Naive B cell (primary cell): ENCODE results near the gene RNF217. TPM values are rescaled to one million over a fixed set of nuclear protein-coding genes. Genes with fewer than 3 reads are reported as not detected.

ENCODE experiments used
- ATAC-seq, 2 donors: fragments of 150-1000 bp; cut with Tn5 transposase; 2 replicates each; pipeline ENCODE4 v1.10.0; 2021; ENCODE audit warnings: low read depth in 2 of 2, mild to moderate bottlenecking in 2 of 2, moderate library complexity in 2 of 2
- DNase-seq: peaks from one replicate; pipeline ENCODE4 v3.0.0; 2022
- H3K27ac Mint-ChIP-seq, 6 donors: one replicate each; pipeline ENCODE4 v1.8.0; 2020 to 2022; ENCODE audit warnings: mild to moderate bottlenecking in 6 of 6, mixed read lengths in 6 of 6, moderate library complexity in 5 of 6, inconsistent platforms in 2 of 6
- H3K27me3 Mint-ChIP-seq, 3 donors: one replicate each; pipeline ENCODE4 v1.8.0; 2021 to 2022; ENCODE audit warnings: mixed read lengths in 3 of 3, mild to moderate bottlenecking in 1 of 3
- H3K36me3 Mint-ChIP-seq, 2 donors: one replicate each; pipeline ENCODE4 v1.8.0; 2020 to 2022; ENCODE audit warnings: mixed read lengths in 2 of 2, inconsistent platforms in 1 of 2, mild to moderate bottlenecking in 1 of 2
- H3K4me1 Mint-ChIP-seq, 3 donors: one replicate each; pipeline ENCODE4 v1.8.0; 2020 to 2022; ENCODE audit warnings: mixed read lengths in 3 of 3, inconsistent platforms in 1 of 3, mild to moderate bottlenecking in 1 of 3, moderate library complexity in 1 of 3
- H3K4me3 Mint-ChIP-seq, 8 donors: one replicate each; pipeline ENCODE4 v1.8.0; 2020 to 2022; ENCODE audit warnings: mild to moderate bottlenecking in 8 of 8, mixed read lengths in 8 of 8, moderate library complexity in 8 of 8, inconsistent platforms in 2 of 8
- H3K9me3 Mint-ChIP-seq, 7 donors: one replicate each; pipeline ENCODE4 v1.8.0; 2020 to 2022; ENCODE audit warnings: mixed read lengths in 7 of 7, mild to moderate bottlenecking in 5 of 7, inconsistent platforms in 2 of 7, moderate library complexity in 1 of 7
- polyA plus RNA-seq, 6 donors: library from polyadenylated mRNA; unstranded; fragments of 300-500 nt; fragmentation: Illumina TruSeq; gene quantifications; one replicate each; pipeline ENCODE4 v1.2.3, GENCODE V29; 2021; ENCODE audit warnings: low read depth in 6 of 6

RNF217 gene
- polyA plus RNA-seq, 6 donors from 2014 or later: not detected

DNA sequence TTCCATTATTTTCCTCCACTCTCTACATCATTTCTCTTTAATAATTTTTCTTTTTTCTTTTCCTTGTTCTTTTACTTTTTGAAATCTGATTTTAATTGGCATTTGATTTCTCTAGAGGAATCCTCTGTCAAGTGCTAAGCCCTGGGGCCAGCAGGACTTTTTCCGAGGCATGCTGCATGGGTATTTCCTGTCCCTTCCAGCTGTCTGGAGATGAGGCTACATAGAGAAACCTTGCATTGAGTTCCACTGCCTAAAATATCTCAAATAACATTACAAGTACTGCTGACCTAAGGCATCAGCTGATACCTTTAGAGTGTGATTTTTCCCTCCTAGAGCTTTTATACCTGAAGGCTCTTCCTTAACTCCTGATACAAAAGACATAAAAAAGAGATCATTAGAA lies 6.2 kb downstream of the RNF217 start:
- peaks cover 13 to 19% (median 13%) of the 10 kb centered on the region in 3 donors for H3K27me3 Mint-ChIP-seq
- no peak overlapping the region for H3K4me3 Mint-ChIP-seq
- peaks cover 1 to 3% (median 3%) of the 10 kb centered on the region in 3 donors for H3K4me1 Mint-ChIP-seq
- H3K27ac Mint-ChIP-seq: no peak overlapping the region
- no peaks in the 10 kb centered on the region for H3K9me3 Mint-ChIP-seq
- H3K36me3 Mint-ChIP-seq: peaks cover 0 to 3% of the 10 kb centered on the region in 2 donors
- DNase-seq: no peak
- no peak for ATAC-seq

DNA sequence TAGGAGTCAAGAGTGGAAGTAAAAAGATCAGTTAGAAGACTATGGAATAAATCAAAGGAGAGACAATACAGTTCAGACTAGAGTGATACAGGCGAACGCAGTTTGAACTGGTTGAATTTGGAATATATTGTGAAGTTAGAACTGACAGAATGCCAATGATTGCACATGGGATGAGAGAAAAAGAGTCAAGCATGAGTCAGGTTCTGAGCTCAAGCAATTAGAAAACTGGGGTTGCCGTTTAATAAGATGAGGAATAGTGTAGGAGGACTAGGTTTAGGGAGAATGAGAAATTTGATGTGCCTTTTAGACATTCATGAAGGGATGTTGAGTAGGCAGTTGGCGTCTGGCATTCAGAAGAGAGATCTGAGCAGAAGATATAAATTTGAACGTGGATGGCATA lies 8.0 kb downstream of the RNF217 start:
- DNase-seq (no peak), ATAC-seq (no peak)
- no peaks in the 10 kb centered on the region for H3K4me1 Mint-ChIP-seq
- peaks cover 0 to 6% (median 0%) of the 10 kb centered on the region in 3 donors for H3K27me3 Mint-ChIP-seq
- H3K4me3 Mint-ChIP-seq: no peak overlapping the region
- H3K9me3 Mint-ChIP-seq: no peaks in the 10 kb centered on the region
- H3K27ac Mint-ChIP-seq: no peak overlapping the region
- H3K36me3 Mint-ChIP-seq: no peaks in the 10 kb centered on the region

DNA sequence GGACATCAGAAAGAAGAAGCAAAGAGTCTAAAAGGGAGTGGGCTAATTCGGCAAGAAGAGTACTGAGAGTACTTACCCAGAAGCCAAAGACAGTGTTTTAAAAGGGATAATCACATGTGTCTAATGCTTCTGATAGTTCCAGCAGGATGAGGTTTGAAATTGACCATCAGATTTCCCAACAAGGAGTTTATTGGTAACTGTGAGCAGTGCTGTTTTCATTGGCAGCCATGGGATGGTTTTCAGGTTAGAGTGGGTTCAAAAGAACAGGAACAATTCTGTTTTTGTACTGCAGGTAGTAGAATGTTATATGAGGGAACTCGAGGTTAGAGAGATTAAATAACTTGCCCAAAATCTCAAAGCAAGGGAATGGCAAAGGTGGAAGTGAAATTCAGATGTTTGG lies 8.5 kb downstream of the RNF217 start:
- H3K36me3 Mint-ChIP-seq: no peaks in the 10 kb centered on the region

DNA sequence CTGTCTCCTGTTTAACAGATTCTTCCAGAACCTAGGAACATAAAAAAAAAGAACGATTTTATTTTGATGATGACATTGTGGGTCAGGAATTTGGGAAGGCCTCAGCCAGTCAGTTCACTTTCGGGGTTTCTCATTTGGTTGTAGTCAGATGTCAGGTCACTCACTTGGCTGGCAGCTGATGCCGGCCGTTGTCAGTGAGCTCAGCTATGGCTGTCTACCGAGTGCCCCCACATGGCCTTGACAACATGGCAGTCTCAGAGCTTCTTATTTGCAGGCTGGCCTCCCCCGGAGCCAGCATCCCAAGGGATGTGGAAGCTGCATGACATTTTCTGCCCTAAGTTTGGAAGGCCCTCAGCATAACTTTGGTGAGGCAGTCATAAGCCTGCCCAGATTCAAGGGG lies 11.5 kb downstream of the RNF217 start:
- DNase-seq (no peak), ATAC-seq (no peak)
- Mint-ChIP-seq H3K4me1 (no peaks in the 10 kb centered on the region), H3K4me3 (no peak overlapping the region), H3K9me3 (peaks cover 0 to 10% (median 4%) of the 10 kb centered on the region in 7 donors), H3K27ac (no peak overlapping the region), H3K36me3 (peaks cover 0 to 6% of the 10 kb centered on the region in 2 donors), H3K27me3 (no peaks in the 10 kb centered on the region)

More for the DNA sequence above, 8.5 kb downstream of the RNF217 start:
- no peak for ATAC-seq
- no peak for DNase-seq
- Mint-ChIP-seq H3K4me1 (no peaks in the 10 kb centered on the region), H3K9me3 (no peaks in the 10 kb centered on the region), H3K27me3 (peaks cover 0 to 2% (median 0%) of the 10 kb centered on the region in 3 donors), H3K4me3 (no peak overlapping the region), H3K27ac (no peak overlapping the region)

DNA sequence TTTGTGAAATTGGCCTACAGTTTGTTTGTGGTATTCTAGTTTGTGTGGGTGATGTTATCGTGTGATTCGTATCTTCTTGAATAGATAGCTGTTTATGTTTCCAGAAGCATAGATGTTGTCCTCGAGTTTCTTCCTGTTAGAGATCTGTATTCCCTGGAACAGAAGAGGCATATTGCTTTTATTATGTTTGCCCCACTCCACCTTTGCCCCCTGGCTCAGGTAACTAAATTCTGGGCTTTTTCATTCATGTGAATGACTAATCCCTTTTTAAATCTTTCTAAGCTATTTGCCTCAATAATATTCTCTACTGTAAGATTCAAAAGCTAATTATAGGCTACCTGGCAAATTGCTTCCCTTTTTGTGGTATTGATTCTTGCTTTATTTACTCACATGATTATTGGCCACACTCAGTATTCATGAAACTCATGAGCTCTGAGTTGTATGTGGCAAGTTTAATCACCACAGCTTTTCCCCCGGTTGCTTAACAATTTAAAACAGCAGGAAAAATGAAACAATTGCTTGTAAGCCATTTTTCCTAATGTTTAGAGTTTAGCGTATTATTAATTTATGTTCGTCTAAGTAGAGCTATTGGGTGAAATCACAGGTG lies 12.6 kb downstream of the RNF217 start:
- no peak overlapping the region for H3K4me3 Mint-ChIP-seq
- peaks cover 7 to 17% (median 11%) of the 10 kb centered on the region in 7 donors for H3K9me3 Mint-ChIP-seq
- ATAC-seq (no peak), DNase-seq (no peak)
- H3K4me1 Mint-ChIP-seq: no peaks in the 10 kb centered on the region
- no peak overlapping the region for H3K27ac Mint-ChIP-seq
- H3K36me3 Mint-ChIP-seq: peaks cover 0 to 13% of the 10 kb centered on the region in 2 donors
- no peaks in the 10 kb centered on the region for H3K27me3 Mint-ChIP-seq

DNA sequence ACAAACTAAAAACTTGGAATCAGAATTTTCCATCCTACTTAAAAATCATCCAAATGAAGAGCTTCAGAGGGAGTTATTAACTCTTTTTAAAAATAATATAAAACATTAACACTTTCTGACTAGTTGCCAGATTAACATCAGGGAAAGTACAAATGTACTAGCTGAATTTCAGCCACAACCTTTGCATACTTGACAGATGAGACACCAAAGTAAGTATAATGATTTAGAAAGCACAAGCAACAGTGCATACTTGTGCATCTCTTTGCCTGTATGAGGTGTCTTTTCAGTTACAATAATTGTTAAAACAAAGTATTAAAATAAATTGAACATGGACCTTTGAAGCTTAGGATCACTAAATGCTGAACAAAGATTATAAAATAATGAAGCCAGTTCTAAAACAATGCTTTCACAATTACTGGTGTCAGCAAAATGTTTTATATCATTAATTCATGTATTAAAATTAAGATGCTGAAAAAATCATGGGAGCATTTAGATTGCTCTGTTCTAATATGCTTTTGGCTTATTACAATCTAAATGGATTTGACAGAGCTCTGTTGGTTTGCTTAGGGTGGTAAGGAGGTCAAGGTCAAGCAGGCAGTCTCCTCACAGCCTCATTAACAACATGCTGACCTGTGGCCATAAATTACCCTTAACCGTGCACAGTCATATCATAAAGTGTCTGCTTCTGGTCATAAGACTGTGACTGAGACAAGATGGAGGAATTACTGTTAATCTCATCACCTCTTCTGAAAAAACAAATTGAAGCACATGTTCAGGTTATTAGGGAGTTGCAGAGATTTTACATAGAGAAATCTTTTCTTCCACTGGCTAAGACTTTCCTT lies 15.1 kb downstream of the RNF217 start:
- Mint-ChIP-seq H3K36me3 (peaks cover 0 to 13% of the 10 kb centered on the region in 2 donors), H3K27me3 (no peaks in the 10 kb centered on the region), H3K4me3 (no peak overlapping the region), H3K27ac (no peak overlapping the region), H3K4me1 (no peaks in the 10 kb centered on the region), H3K9me3 (peaks cover 7 to 18% (median 12%) of the 10 kb centered on the region in 7 donors)
- DNase-seq (no peak), ATAC-seq (no peak)

DNA sequence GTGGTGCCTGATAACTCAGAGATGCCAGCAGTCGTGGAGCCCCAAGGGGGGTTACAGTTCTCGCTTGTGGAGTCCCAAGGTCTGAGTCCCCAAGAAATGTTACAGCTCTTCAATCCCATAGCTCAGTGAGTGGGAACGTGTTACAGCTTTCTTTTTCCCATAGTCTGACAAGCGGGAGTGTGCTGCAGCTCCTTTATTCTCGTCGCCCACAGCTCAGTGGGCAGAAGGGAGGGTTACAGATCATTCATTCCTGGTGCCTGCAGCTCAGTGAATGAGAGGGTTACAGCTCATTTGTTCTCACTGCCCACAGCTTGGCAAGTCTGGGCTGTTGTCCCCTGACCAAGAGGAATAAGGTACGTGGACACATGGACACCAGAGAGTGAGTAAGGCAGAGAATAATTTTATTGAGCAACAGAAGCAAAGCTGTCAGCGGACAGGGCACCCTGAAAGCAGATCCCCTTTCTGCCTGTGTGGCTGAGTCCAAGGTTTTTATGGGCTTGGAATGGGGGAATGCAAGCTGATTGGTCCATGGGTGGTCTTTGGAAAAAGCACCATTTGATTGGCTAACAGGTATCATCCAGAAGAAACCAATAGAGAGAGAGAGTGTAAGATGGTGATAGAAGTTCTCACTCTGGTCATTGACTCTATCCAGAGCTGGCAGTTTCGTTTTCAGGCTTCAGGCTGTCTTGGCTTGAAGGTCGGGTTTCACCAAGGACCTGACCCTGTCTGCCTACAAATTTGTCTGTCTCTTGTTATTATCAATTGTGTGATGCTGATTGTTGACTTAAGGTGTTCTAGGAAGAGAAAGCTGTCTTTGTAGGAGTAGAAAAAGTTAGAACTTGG lies 16.4 kb downstream of the RNF217 start:
- H3K9me3 Mint-ChIP-seq: peaks cover 7 to 18% (median 12%) of the 10 kb centered on the region in 7 donors
- peak overlapping the region in 1 of 8 donors; percentile 23 for H3K4me3 Mint-ChIP-seq
- H3K27me3 Mint-ChIP-seq: no peaks in the 10 kb centered on the region
- no peaks in the 10 kb centered on the region for H3K4me1 Mint-ChIP-seq
- DNase-seq (no peak), ATAC-seq (no peak)
- peaks cover 0 to 13% of the 10 kb centered on the region in 2 donors for H3K36me3 Mint-ChIP-seq
- no peak overlapping the region for H3K27ac Mint-ChIP-seq

DNA sequence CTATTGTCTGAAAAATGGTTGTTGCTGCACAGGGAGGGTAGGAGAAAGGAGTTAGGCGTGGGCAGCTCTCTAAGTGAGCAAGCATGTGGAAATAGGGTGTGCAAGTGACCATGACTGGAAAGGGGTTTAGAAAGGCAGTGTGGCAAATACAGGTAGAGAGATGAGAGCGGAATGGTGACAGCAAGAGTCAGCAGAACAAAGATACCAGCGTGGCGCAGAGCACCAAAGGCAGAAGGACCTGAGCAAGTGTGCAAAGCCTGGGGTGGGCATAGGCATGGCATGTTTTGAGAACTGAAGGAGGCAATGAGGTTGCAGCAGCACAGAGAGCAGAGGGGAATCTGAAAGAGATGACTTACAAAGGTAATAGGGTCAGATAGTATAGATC lies 17.0 kb downstream of the RNF217 start:
- ATAC-seq: no peak
- Mint-ChIP-seq H3K27me3 (no peaks in the 10 kb centered on the region), H3K36me3 (peaks cover 0 to 13% of the 10 kb centered on the region in 2 donors), H3K4me1 (no peaks in the 10 kb centered on the region), H3K27ac (no peak overlapping the region), H3K9me3 (peaks cover 7 to 18% (median 12%) of the 10 kb centered on the region in 7 donors), H3K4me3 (no peak overlapping the region)
- no peak for DNase-seq

DNA sequence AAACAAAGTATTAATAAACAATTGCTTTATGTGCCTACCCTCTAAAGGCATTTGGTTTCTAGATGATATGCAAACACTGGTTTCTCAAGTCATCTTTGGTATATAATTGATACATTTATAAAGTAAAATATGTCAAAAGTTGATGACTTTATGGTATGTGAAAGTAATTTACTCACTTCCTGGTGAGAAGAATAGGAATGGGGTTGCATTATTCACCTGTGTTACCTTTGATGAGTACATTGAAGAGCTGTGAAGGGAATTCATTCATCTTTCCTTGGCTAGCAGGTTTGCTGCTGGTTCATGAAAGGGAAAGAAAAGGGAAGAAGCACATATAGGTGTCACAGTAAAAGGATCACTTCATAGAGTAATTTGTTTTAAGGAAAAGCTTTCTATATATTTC lies 20.4 kb downstream of the RNF217 start:
- H3K4me1 Mint-ChIP-seq: no peaks in the 10 kb centered on the region
- peaks cover 0 to 13% of the 10 kb centered on the region in 2 donors for H3K36me3 Mint-ChIP-seq
- no peak for DNase-seq
- ATAC-seq: no peak
- no peak overlapping the region for H3K4me3 Mint-ChIP-seq
- H3K27ac Mint-ChIP-seq: no peak overlapping the region
- H3K9me3 Mint-ChIP-seq: peaks cover 7 to 18% (median 12%) of the 10 kb centered on the region in 7 donors
- no peaks in the 10 kb centered on the region for H3K27me3 Mint-ChIP-seq

DNA sequence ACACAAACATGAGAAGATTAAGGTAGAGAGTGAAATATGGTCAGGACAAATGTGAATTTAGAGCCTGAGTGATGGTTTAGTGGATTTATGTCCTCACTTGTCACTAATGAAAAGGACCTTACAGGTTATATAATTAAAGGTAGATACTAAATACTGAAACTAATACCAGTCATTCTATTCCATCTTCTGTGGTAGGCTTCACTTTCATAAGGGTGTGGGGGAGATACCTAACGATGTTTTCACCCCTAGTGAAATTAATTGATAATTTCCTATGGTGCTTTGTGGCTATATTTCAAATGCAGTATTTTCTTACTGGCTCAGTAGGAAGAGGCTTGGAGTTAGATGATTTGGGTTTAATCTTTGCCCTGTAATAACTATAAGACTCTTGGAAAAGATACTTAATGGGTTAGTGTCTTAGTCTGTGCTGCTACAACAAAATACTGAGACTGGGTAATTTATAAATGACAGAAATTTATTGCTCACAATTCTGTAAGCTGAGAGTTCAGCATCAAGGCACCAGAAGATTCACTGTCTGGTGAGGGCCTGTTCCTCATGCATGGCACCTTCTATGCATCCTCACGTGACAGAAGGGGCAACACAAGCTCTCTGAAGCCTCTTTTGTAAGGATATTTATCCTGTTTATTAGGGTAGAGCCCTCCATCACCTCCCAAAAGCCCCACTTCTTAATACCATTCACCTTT lies 21.3 kb downstream of the RNF217 start:
- Mint-ChIP-seq H3K4me1 (no peaks in the 10 kb centered on the region), H3K4me3 (no peak overlapping the region), H3K36me3 (peaks cover 0 to 9% of the 10 kb centered on the region in 2 donors), H3K9me3 (peaks cover 7 to 15% (median 9%) of the 10 kb centered on the region in 7 donors), H3K27me3 (no peaks in the 10 kb centered on the region), H3K27ac (no peak overlapping the region)
- no peak for ATAC-seq
- no peak for DNase-seq

DNA sequence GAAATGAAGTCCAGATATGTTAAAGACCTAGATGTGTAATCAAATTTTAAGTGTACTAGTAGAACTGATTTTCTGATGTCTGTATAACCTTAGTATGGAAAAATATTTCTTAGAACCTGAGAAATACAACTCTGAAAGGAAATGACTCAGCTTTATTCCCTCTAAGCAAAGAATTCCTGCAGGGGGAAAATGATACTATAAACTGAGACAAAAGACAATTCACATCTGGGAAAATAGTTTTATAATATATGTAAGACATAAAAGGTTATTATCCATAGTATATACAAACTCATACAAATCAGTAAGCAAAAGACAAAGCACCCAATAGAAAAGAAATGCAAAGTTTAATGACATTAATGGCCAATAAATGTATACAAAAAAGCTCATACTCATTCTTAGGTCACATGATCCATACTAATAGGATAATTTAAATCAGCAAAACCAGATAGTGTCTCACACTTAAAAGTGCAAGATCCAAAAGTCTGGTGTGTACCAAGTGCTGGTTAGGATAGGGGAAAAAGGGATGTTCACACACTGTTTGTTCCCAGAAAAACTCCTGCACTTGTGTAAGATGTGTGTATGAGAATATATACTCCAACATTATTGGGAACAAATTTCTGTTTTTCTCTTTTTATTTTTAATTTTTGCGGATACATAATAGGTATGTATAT lies 22.6 kb downstream of the RNF217 start:
- H3K4me1 Mint-ChIP-seq: no peaks in the 10 kb centered on the region

DNA sequence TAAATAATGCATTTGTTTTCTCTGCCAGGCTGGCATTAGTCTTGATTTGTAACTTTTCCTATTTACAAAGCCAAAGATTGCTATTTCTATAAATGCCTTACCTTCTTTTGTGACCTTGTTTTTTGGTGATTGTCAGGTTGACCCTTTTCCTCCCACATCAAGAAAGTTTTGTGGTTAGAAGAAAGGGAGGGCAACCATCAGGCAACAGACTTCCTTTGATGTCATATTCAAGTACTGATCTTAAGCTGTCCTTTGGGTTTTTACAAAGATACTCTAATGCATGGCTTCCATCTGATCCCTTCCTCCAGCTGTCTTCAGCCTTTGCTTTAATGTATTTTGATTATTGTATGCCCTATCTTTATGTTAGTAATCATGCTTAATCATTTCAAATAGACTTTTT lies 23.9 kb downstream of the RNF217 start:
- Mint-ChIP-seq H3K27me3 (no peaks in the 10 kb centered on the region), H3K4me1 (no peaks in the 10 kb centered on the region), H3K4me3 (no peak overlapping the region), H3K36me3 (no peaks in the 10 kb centered on the region), H3K9me3 (no peaks in the 10 kb centered on the region), H3K27ac (no peak overlapping the region)
- ATAC-seq: no peak
- no peak for DNase-seq

More for the DNA sequence above, 22.6 kb downstream of the RNF217 start:
- no peak for DNase-seq
- no peak overlapping the region for H3K4me3 Mint-ChIP-seq
- H3K27ac Mint-ChIP-seq: no peak overlapping the region
- no peaks in the 10 kb centered on the region for H3K36me3 Mint-ChIP-seq
- peaks cover 0 to 4% (median 0%) of the 10 kb centered on the region in 7 donors for H3K9me3 Mint-ChIP-seq
- ATAC-seq: no peak
- H3K27me3 Mint-ChIP-seq: no peaks in the 10 kb centered on the region
